Activated T-helper 2 cell treated with anti-CD3 and anti-CD28 coated beads, Interferon-gamma antibody, Interleukin-2, Interleukin-4, amounts not matched to agents 10 μg/mL and 5 μg/mL and 100 μg/mL, durations not matched to agents 14 hours and 24 hours and 36 hours (primary cell): ENCODE measurements around the gene LTC4S. TPM values are rescaled to one million over a fixed set of nuclear protein-coding genes. Genes with fewer than 3 reads are reported as not detected.
A peak's percentile ranks its signal among the peaks of the same experiment; 100 is the strongest.

Source experiments
- DNase-seq: peaks from one replicate; pipeline ENCODE4 v3.0.0; 2021; ENCODE audit warnings: low spot score
- H3K27ac Mint-ChIP-seq: one replicate; pipeline ENCODE4 v1.8.0; 2021; ENCODE audit warnings: mixed read lengths
- H3K27me3 Mint-ChIP-seq: one replicate; pipeline ENCODE4 v1.8.0; 2021; ENCODE audit warnings: low read depth, mixed read lengths
- H3K36me3 Mint-ChIP-seq: one replicate; pipeline ENCODE4 v1.8.0; 2021; ENCODE audit warnings: low read depth, mixed read lengths
- H3K4me1 Mint-ChIP-seq: one replicate; pipeline ENCODE4 v1.8.0; 2021; ENCODE audit warnings: low read depth, mixed read lengths
- H3K4me3 Mint-ChIP-seq: one replicate; pipeline ENCODE4 v1.8.0; 2021; ENCODE audit warnings: low read depth, mild to moderate bottlenecking, moderate library complexity, mixed read lengths
- H3K9me3 Mint-ChIP-seq: one replicate; pipeline ENCODE4 v1.8.0; 2021; ENCODE audit warnings: mixed read lengths
- intact Hi-C: fragments of 100-400 bp; cut with micrococcal nuclease; formaldehyde crosslinking; loops from one replicate; pipeline ENCODE4 v1.15.1; 2023
- total RNA-seq: library from RNA; stranded (reverse); gene quantifications from 2 replicates; pipeline ENCODE4 v1.2.3, GENCODE V29; 2022

The LTC4S gene
- total RNA-seq, 1 donor from 2014 or later: 0.62 TPM

GRCh38 chr5:179800071-179800695 is 6.4 kb downstream of the LTC4S start:
- intact Hi-C loops: loop anchor here (5.0 to 10.0 kb wide), 4 partner anchors 37 to 178 kb away; partner anchors contain the start of genes CANX and HNRNPH1
- Mint-ChIP-seq H3K27ac (no peak overlapping the region), H3K4me1 (peaks cover 35% of the 10 kb centered on the region), H3K36me3 (peaks cover 41% of the 10 kb centered on the region), H3K4me3 (no peak overlapping the region), H3K27me3 (no peaks in the 10 kb centered on the region), H3K9me3 (no peaks in the 10 kb centered on the region)
- DNase-seq: no peak

GRCh38 chr5:179800696-179801201 is 7.0 kb downstream of the LTC4S start:
- no peak for DNase-seq
- intact Hi-C loops: loop anchor here (5.0 to 10.0 kb wide), 4 partner anchors 37 to 178 kb away; partner anchors contain the start of genes CANX and HNRNPH1
- no peaks in the 10 kb centered on the region for H3K27me3 Mint-ChIP-seq
- H3K36me3 Mint-ChIP-seq: peaks cover 41% of the 10 kb centered on the region
- no peaks in the 10 kb centered on the region for H3K9me3 Mint-ChIP-seq
- H3K27ac Mint-ChIP-seq: no peak overlapping the region
- peaks cover 35% of the 10 kb centered on the region for H3K4me1 Mint-ChIP-seq
- H3K4me3 Mint-ChIP-seq: no peak overlapping the region

- peak; percentile 71 for DNase-seq
- H3K36me3 Mint-ChIP-seq: peaks cover 41% of the 10 kb centered on the region
- no peak overlapping the region for H3K27ac Mint-ChIP-seq
- H3K9me3 Mint-ChIP-seq: no peaks in the 10 kb centered on the region
- intact Hi-C loops: loop anchor here (1.0 to 10.0 kb wide), 6 partner anchors 36 to 179 kb away; partner anchors contain the start of genes CANX, HNRNPH1 and MRNIP
- H3K4me1 Mint-ChIP-seq: peaks cover 35% of the 10 kb centered on the region
- no peak overlapping the region for H3K4me3 Mint-ChIP-seq
- H3K27me3 Mint-ChIP-seq: no peaks in the 10 kb centered on the region
These were observed 7.8 kb downstream of the LTC4S start for GRCh38 chr5:179801304-179802206.

GRCh38 chr5:179802207-179802883 is 8.6 kb downstream of the LTC4S start:
- no peaks in the 10 kb centered on the region for H3K27me3 Mint-ChIP-seq
- peak overlapping the region; percentile 42 for H3K27ac Mint-ChIP-seq
- H3K9me3 Mint-ChIP-seq: no peaks in the 10 kb centered on the region
- H3K4me3 Mint-ChIP-seq: no peak overlapping the region
- peaks cover 30% of the 10 kb centered on the region for H3K4me1 Mint-ChIP-seq
- intact Hi-C loops: loop anchor here (1.0 to 10.0 kb wide), 6 partner anchors 35 to 180 kb away; partner anchors contain the start of genes CANX, HNRNPH1 and MRNIP
- no peak for DNase-seq
- peaks cover 34% of the 10 kb centered on the region for H3K36me3 Mint-ChIP-seq

GRCh38 chr5:179802950-179803562 is 9.3 kb downstream of the LTC4S start:
- peaks cover 30% of the 10 kb centered on the region for H3K4me1 Mint-ChIP-seq
- peaks cover 32% of the 10 kb centered on the region for H3K36me3 Mint-ChIP-seq
- peak overlapping the region; percentile 42 for H3K27ac Mint-ChIP-seq
- H3K27me3 Mint-ChIP-seq: no peaks in the 10 kb centered on the region
- intact Hi-C loops: loop anchor here (1.0 to 10.0 kb wide), 7 partner anchors 18 to 181 kb away; partner anchors contain the start of genes CANX, HNRNPH1 and MRNIP
- H3K9me3 Mint-ChIP-seq: no peaks in the 10 kb centered on the region
- no peak overlapping the region for H3K4me3 Mint-ChIP-seq
- DNase-seq: no peak

- H3K4me3 Mint-ChIP-seq: peak overlapping the region; percentile 87
- no peaks in the 10 kb centered on the region for H3K27me3 Mint-ChIP-seq
- H3K4me1 Mint-ChIP-seq: peaks cover 30% of the 10 kb centered on the region
- H3K36me3 Mint-ChIP-seq: peaks cover 31% of the 10 kb centered on the region
- no peak for DNase-seq
- no peaks in the 10 kb centered on the region for H3K9me3 Mint-ChIP-seq
- intact Hi-C loops: loop anchor here (1.0 to 10.0 kb wide), 6 partner anchors 17 to 182 kb away; partner anchors contain the start of genes CANX and HNRNPH1
- H3K27ac Mint-ChIP-seq: peak overlapping the region; percentile 87
These were observed 10.1 kb downstream of the LTC4S start for GRCh38 chr5:179803651-179804554.

- Mint-ChIP-seq H3K9me3 (no peaks in the 10 kb centered on the region), H3K4me3 (peak overlapping the region; percentile 87), H3K36me3 (peaks cover 25% of the 10 kb centered on the region), H3K27me3 (no peaks in the 10 kb centered on the region), H3K27ac (peak overlapping the region; percentile 87), H3K4me1 (peaks cover 30% of the 10 kb centered on the region)
- intact Hi-C loops: loop anchor here (5.0 to 10.0 kb wide), 4 partner anchors 33 to 182 kb away; partner anchors contain the start of genes CANX and HNRNPH1
- DNase-seq: no peak
These were observed 10.8 kb downstream of the LTC4S start for GRCh38 chr5:179804555-179804947.

- H3K27me3 Mint-ChIP-seq: no peaks in the 10 kb centered on the region
- H3K4me3 Mint-ChIP-seq: peak overlapping the region; percentile 87
- H3K9me3 Mint-ChIP-seq: no peaks in the 10 kb centered on the region
- DNase-seq: no peak
- peaks cover 30% of the 10 kb centered on the region for H3K4me1 Mint-ChIP-seq
- intact Hi-C loops: loop anchor here (1.0 to 10.0 kb wide), 2 partner anchors 9 to 110 kb away; partner anchors contain the start of gene CANX
- H3K27ac Mint-ChIP-seq: peak overlapping the region; percentile 77
- H3K36me3 Mint-ChIP-seq: peaks cover 20% of the 10 kb centered on the region
These were observed 11.3 kb downstream of the LTC4S start for GRCh38 chr5:179805070-179805528.

- no peak for DNase-seq
- no peaks in the 10 kb centered on the region for H3K9me3 Mint-ChIP-seq
- peak overlapping the region; percentile 77 for H3K27ac Mint-ChIP-seq
- peak overlapping the region; percentile 87 for H3K4me3 Mint-ChIP-seq
- intact Hi-C loops: loop anchor here (1.0 to 10.0 kb wide), 2 partner anchors 9 to 111 kb away; partner anchors contain the start of gene CANX
- peaks cover 30% of the 10 kb centered on the region for H3K4me1 Mint-ChIP-seq
- H3K36me3 Mint-ChIP-seq: peaks cover 21% of the 10 kb centered on the region
- H3K27me3 Mint-ChIP-seq: no peaks in the 10 kb centered on the region
These were observed 11.9 kb downstream of the LTC4S start for GRCh38 chr5:179805529-179806249.

- intact Hi-C loops: loop anchor here (10.0 kb wide), 1 partner anchor 112 kb away; the partner anchor contains the start of gene CANX
- Mint-ChIP-seq H3K9me3 (no peaks in the 10 kb centered on the region), H3K27me3 (no peaks in the 10 kb centered on the region), H3K4me3 (peak within 1 kb of the TSS; percentile 77), H3K27ac (peak within 1 kb of the TSS; percentile 72), H3K36me3 (peaks cover 23% of the 10 kb centered on the region), H3K4me1 (peaks cover 30% of the 10 kb centered on the region)
- peak; percentile 65 for DNase-seq
These were observed 12.7 kb downstream of the LTC4S start, which contains the start of gene MGAT4B for GRCh38 chr5:179806250-179807048. TSS of gene MGAT4B (minus strand) at chr5:179806866. CDS start at chr5:179806583, 283 bp downstream.
